HepG2 (cell line): ENCODE results near the gene C1QTNF1. TPM values are rescaled to one million over a fixed set of nuclear protein-coding genes. Genes with fewer than 3 reads are reported as not detected.

Experiments
- ATF7-NPFF ChIP-seq: sonication (generic); formaldehyde crosslinking; IDR thresholded peaks from 2 replicates; pipeline ENCODE4 v1.8.1; 2023; ENCODE audit warnings: mild to moderate bottlenecking, low read depth, missing genetic modification reagents, moderate library complexity
- FOXJ3 ChIP-seq: sonication (generic); formaldehyde crosslinking; IDR thresholded peaks from 2 replicates; pipeline ENCODE4 v1.4.0; 2020; ENCODE audit warnings: missing genetic modification reagents, mild to moderate bottlenecking, borderline replicate concordance
- FUBP1 ChIP-seq: sonication (generic); formaldehyde crosslinking; IDR thresholded peaks from 2 replicates; pipeline ENCODE4 v1.5.1; 2020; ENCODE audit warnings: missing genetic modification reagents, mild to moderate bottlenecking, borderline replicate concordance
- HIC2 ChIP-seq: sonication (generic); formaldehyde crosslinking; IDR thresholded peaks from 2 replicates; pipeline ENCODE4 v1.9.0; 2022; ENCODE audit warnings: low read depth, missing genetic modification reagents
- HNF4G ChIP-seq, 2 experiments: sonication (generic) in 1 of 2; formaldehyde crosslinking in 1 of 2; IDR thresholded peaks; 2 replicates each; pipeline versions ENCODE4 v1.4.0 to v1.6.1; 2011 to 2020; ENCODE audit warnings: borderline replicate concordance in 2 of 2, low read depth in 2 of 2, mild to moderate bottlenecking in 2 of 2, low read length in 1 of 2, missing genetic modification reagents in 1 of 2, moderate library complexity in 1 of 2
- MTF2 ChIP-seq: sonication (generic); formaldehyde crosslinking; IDR thresholded peaks from 2 replicates; pipeline ENCODE4 v1.5.0; 2020; ENCODE audit warnings: missing genetic modification reagents, borderline replicate concordance
- NFE2L1 ChIP-seq: sonication (generic); formaldehyde crosslinking; IDR thresholded peaks from 2 replicates; pipeline ENCODE4 v1.4.0; 2020; ENCODE audit warnings: missing genetic modification reagents, mild to moderate bottlenecking, borderline replicate concordance
- NFKBIZ ChIP-seq: IDR thresholded peaks from 2 replicates; pipeline ENCODE4 v1.6.1; 2018; ENCODE audit warnings: missing genetic modification reagents, missing compliant biosample characterization
- REPIN1 ChIP-seq: sonication (generic); formaldehyde crosslinking; IDR thresholded peaks from 2 replicates; pipeline ENCODE4 v1.8.0; 2022; ENCODE audit warnings: missing genetic modification reagents, low read depth, mild to moderate bottlenecking, borderline replicate concordance
- RXRB ChIP-seq: IDR thresholded peaks from 2 replicates; pipeline ENCODE4 v1.6.1; 2016; ENCODE audit warnings: borderline replicate concordance, missing genetic modification reagents, missing compliant biosample characterization
- SAP130 ChIP-seq: IDR thresholded peaks from 2 replicates; pipeline ENCODE4 v1.6.1; 2016; ENCODE audit warnings: low read depth
- STAT6 ChIP-seq: sonication (generic); formaldehyde crosslinking; IDR thresholded peaks from 2 replicates; pipeline ENCODE4 v1.4.0; 2020; ENCODE audit warnings: missing genetic modification reagents, mild to moderate bottlenecking, borderline replicate concordance
- THRA ChIP-seq: sonication (generic); formaldehyde crosslinking; IDR thresholded peaks from 2 replicates; pipeline ENCODE4 v1.4.0; 2020; ENCODE audit warnings: missing genetic modification reagents, borderline replicate concordance
- ZBTB8A ChIP-seq: sonication (generic); formaldehyde crosslinking; IDR thresholded peaks from 2 replicates; pipeline ENCODE4 v1.4.0; 2020; ENCODE audit warnings: mild to moderate bottlenecking, low read depth, missing genetic modification reagents, borderline replicate concordance
- ZNF180 ChIP-seq: sonication (generic); formaldehyde crosslinking; IDR thresholded peaks from 2 replicates; pipeline ENCODE4 v1.4.0; 2020; ENCODE audit warnings: low read depth, missing genetic modification reagents, borderline replicate concordance
- ZNF468 ChIP-seq: sonication (generic); formaldehyde crosslinking; IDR thresholded peaks from 2 replicates; pipeline ENCODE4 v1.8.0; 2022; ENCODE audit warnings: mild to moderate bottlenecking, moderate library complexity, missing genetic modification reagents
- ZNF577 ChIP-seq: sonication (generic); formaldehyde crosslinking; IDR thresholded peaks from 2 replicates; pipeline ENCODE4 v1.4.0; 2020; ENCODE audit warnings: mild to moderate bottlenecking, low read depth, missing genetic modification reagents, borderline replicate concordance
- ZSCAN25 ChIP-seq: sonication (generic); formaldehyde crosslinking; IDR thresholded peaks from 2 replicates; pipeline ENCODE4 v1.8.0; 2022; ENCODE audit warnings: mild to moderate bottlenecking, missing genetic modification reagents
- polyA plus RNA-seq, 8 experiments: library from polyadenylated mRNA; depleted of rRNA in 3 of 8; stranded (reverse) in 7 of 8; unstranded in 1 of 8; fragments of >200 nt; fragmentation: Illumina TruSeq in 4 of 8; extraction: Trizol in 4 of 8; gene quantifications; 2 replicates each; pipeline versions ENCODE4 v1.2.1 to v1.2.3, GENCODE V29; 2011 to 2016; ENCODE audit warnings: low read depth in 4 of 8, missing spikeins in 1 of 8, mixed read lengths in 1 of 8; ENCODE audit not compliant: insufficient read depth in 1 of 8
- total RNA-seq, 5 experiments: library from RNA; depleted of rRNA; stranded (reverse); fragments of >200 nt; fragmentation: Illumina TruSeq; extraction: Trizol; gene quantifications; 2 replicates each; pipeline ENCODE4 v1.2.3, GENCODE V29; 2016; ENCODE audit warnings: low read depth in 1 of 5

Gene C1QTNF1
- total and polyA plus RNA-seq, 2 of the 13 experiments (the other 11 are each of a cell fraction or from before 2014, with no cell fraction given), result 0.18 to 0.86 TPM

GRCh38 chr17:79026376-79027273 lies 2.7 kb downstream of the C1QTNF1 start (continued):
- TF ChIP-seq HIC2 (CRISPR knock-in tag) (peak; percentile 92), MTF2 (CRISPR knock-in tag) (no peak), RXRB (CRISPR knock-in tag) (peak; percentile 90), ZNF468 (CRISPR knock-in tag) (no peak), ZBTB8A (CRISPR knock-in tag) (no peak), HNF4G (IDR thresholded peaks at IDR 0.05; ENCODE audit: borderline replicate concordance, low read depth, low read length) (peak; percentile 95), HNF4G (CRISPR knock-in tag; IDR thresholded peaks at IDR 0.05; ENCODE audit: borderline replicate concordance, low read depth) (peak; percentile 50; the same call in 1 of the 2 replicates), REPIN1 (no peak), NFE2L1 (CRISPR knock-in tag) (no peak), THRA (CRISPR knock-in tag) (peak; percentile 85; the same call in 1 of the 2 replicates), FUBP1 (CRISPR knock-in tag) (peak; percentile 23; the same call in 1 of the 2 replicates), STAT6 (peak; percentile 58; the same call in 1 of the 2 replicates), NFKBIZ (peak; percentile 25; the same call in 1 of the 2 replicates), ZNF577 (CRISPR knock-in tag) (no peak), FOXJ3 (CRISPR knock-in tag) (peak; percentile 86; the same call in 1 of the 2 replicates), ATF7-NPFF (peak; percentile 53), SAP130 (CRISPR knock-in tag) (peak; percentile 96), ZNF180 (CRISPR knock-in tag) (no peak), ZSCAN25 (CRISPR knock-in tag) (peak; percentile 84)
